Glomerular endothelial cell (primary cell): Measurements from ENCODE around the gene PTPDC1. TPM values are rescaled to one million over a fixed set of nuclear protein-coding genes. Genes with fewer than 3 reads are reported as not detected.

Experiments
- DNase-seq: peaks from one replicate; pipeline ENCODE4 v3.0.0-alpha.2; 2011; ENCODE audit warnings: low read depth, low spot score; ENCODE audit errors: extremely low read depth
- total RNA-seq: library from RNA; depleted of rRNA; stranded (reverse); fragments of >200 nt; gene quantifications from 2 replicates; pipeline ENCODE4 v1.2.3, GENCODE V29; 2015

The PTPDC1 gene
- total RNA-seq, 1 donor from 2014 or later, result 12.7 TPM

- DNase-seq, result no peak
Observed at GRCh38 chr9:94140791-94141790, 56.8 kb downstream of the PTPDC1 start.

DNA sequence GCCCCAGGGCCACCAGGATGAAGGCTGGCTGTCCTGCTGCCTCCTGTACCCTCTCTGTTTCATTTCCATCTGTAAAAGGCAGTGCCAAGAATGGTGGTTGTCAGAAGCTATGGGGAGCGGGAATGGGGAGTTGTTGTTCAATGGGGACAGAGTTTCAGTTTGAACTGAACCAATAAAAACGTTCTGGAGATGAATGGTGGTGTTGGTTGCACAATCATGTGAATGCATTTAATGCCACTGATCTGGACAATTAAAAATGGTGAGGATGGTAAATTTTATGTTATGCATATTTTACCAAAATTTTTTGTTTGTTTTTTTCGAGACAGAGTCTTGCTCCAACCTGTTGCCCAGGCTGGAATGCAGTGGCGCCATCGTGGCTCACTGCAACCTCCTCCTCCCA lies 58.1 kb downstream of the PTPDC1 start:
- DNase-seq, result no peak

DNA sequence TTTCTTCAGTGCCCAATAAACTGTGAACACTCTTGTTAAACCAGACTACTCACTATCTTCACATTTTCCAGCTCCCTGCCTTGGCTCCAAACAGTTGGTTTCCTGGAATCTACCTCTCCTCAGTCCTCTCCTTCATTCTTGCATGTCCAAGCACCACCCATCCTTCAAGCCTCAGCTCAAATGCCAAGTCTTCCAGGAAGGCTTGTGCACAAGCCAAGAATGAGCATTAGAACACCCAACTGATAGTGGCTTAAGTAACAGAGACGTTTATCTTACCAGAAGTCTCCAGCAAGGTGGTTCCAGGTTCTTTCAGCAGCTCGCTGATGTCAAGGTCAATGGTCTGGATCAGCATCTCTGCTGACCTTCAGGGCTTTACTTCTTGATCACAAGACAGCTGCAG lies 60.1 kb downstream of the PTPDC1 start:
- no peak for DNase-seq

DNA sequence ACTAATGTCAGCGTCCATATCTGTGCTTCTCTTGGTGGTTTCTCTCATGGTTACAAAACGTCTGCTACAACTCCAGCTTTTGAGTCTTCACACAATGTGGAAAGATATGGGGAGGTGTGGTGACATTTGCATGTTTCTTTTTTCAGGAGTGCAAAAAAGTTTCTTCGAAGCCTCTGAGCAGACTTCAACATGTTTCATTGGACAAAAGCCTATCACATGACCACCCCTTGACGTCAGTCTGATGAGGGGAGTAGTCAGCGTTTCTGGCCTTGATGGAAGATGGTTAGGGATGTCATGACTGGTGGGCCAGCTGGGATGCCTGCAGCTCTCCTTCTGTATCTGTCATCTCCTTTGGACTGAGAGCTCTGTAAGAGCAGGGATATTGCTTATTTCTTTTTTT lies 61.4 kb downstream of the PTPDC1 start:
- DNase-seq, result no peak

- no peak for DNase-seq
Observed at GRCh38 chr9:94147776-94148175, 63.5 kb downstream of the PTPDC1 start.

DNA sequence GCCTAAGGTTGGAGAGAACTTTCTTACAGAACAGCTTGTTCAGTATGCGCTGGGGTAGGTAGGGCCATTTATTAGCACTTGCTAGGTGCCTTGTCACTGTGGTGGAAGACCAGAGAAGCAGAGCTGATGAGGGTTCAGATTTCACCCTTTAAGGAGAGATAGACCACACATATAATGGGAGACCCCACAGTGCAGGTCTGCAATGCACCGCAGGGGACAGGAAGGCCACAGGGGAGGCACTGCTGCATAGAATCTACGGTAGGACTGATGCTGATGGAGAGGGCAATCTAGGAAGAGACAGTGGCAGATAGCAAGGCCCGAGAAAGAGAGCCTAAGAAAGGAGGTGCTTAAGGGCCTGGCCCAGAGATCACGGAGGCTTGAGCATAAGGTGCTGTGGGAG lies 64.2 kb downstream of the PTPDC1 start:
- DNase-seq, result no peak

GRCh38 chr9:94149696-94150095 lies 65.4 kb downstream of the PTPDC1 start:
- DNase-seq, result no peak

DNA sequence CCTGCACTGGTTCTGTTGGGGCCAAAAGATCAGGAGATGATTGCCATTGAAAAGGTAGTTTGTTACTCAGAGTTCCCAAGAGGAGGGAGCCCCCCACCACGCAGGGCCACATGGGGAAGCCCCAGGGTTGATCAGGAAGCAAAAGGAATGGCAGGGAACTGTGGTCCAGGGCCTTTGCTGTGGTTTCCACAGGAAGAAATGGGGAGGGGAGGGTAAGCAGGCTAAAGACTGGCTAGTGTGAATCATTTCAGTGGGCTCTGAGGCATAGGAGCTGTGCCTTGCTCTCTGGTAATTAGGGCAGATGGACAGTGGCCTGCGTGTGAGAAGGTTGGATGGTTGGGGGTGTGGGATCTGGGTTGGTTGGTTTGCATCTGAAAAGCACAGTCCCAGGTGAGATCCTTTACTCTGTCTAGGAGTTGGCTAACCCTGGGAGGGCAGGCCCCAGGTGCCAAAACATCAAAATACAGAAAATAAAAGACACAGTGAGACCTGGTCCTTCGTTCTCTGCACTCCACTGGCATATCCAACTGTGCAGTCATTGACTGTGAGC lies 66.1 kb downstream of the PTPDC1 start:
- no peak for DNase-seq

- DNase-seq, result no peak
Observed at GRCh38 chr9:94150890-94151650, 66.8 kb downstream of the PTPDC1 start.

DNA sequence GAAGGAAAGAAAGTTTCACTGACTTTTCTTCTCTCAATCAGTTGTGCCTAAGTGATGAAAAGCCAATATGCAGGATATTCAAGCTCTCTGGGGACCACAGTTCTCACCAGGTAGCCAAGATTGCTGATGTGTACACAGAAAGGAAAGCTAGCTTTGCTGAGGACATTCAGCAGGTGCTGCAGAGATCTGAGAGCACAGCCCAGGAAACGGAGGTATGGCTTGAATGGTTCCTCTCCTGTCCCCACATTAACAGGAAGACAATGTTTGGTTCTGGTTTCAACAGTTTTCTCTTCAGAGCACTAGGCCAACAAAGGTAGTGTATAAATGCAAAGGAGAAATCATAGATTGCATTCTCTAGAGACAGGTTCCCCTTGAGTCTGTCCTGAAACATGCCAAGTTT lies 69.6 kb downstream of the PTPDC1 start:
- no peak for DNase-seq

GRCh38 chr9:94156348-94157049 lies 72.2 kb downstream of the PTPDC1 start:
- DNase-seq, result no peak

DNA sequence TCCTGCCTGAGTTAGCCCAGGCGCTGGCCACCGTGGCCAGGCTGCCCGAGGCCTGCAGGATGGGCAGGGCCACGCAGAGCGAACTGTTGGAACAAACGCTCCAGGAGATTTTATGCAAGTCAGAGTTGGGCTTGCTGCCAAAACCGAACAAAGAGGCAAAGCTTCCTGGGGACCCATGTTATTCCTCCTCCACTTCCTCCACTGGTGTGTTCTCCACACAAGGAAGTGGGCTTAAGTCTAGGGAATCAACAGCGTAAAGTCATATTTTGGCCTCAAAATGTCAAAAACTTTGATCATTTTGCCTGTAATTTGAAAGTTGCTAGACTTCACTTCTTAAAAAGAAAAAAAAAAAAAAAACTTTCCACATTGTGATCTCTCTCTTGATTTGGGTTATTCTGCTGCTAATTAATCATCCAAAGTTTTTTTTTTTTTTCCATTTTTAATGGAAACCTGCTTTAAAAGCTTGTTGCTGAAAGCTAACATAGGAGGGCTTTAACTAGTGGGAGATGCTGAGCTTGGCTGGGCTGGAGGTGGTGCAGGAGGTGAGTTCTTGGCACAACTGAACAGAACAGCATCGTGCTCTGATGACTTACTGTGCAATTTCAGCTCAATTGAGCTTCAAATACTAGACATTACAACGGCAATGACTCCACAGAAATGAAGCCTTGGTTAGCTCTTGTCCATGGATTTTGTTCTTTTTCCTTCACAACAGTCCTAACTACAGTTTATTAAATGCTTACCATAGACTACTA lies 73.0 kb downstream of the PTPDC1 start:
- no peak for DNase-seq

Other genes starting within 250 kb of the PTPDC1 start
- not detected in 2 replicates for gene BARX1, start 129.1 kb upstream of the PTPDC1 start, total RNA-seq
- gene ZNF169, start 174.8 kb downstream of the PTPDC1 start, total RNA-seq, result 2.7 and 4.8 TPM in 2 replicates
- gene NUTM2F, start 244.2 kb downstream of the PTPDC1 start, total RNA-seq, result not detected in 2 replicates